Type B pancreatic cell (in vitro differentiated cells): Measurements from ENCODE around the gene FARP1. TPM values are rescaled to one million over a fixed set of nuclear protein-coding genes. Genes with fewer than 3 reads are reported as not detected.

Experiments used
- DNase-seq: peaks from one replicate; pipeline ENCODE4 v3.0.0; 2021; ENCODE audit warnings: mixed read lengths; ENCODE audit not compliant: unreplicated experiment; ENCODE audit errors: extremely low spot score
- H3K27ac Mint-ChIP-seq: 2 replicates; pipeline ENCODE4 v1.8.0; 2021; ENCODE audit warnings: mild to moderate bottlenecking, mixed read lengths
- H3K27me3 Mint-ChIP-seq: 2 replicates; pipeline ENCODE4 v1.8.0; 2021; ENCODE audit warnings: mixed read lengths
- H3K36me3 Mint-ChIP-seq: 2 replicates; pipeline ENCODE4 v1.8.0; 2021; ENCODE audit warnings: mixed read lengths
- H3K4me1 Mint-ChIP-seq: one replicate; pipeline ENCODE4 v1.8.0; 2021; ENCODE audit warnings: mixed read lengths; ENCODE audit not compliant: unreplicated experiment
- H3K4me3 Mint-ChIP-seq: 2 replicates; pipeline ENCODE4 v1.8.0; 2021; ENCODE audit warnings: mild to moderate bottlenecking, mixed read lengths
- H3K9me3 Mint-ChIP-seq: 2 replicates; pipeline ENCODE4 v1.8.0; 2021; ENCODE audit warnings: mixed read lengths
- total RNA-seq: library from RNA; stranded (reverse); gene quantifications from 2 replicates; pipeline ENCODE4 v1.2.1, GENCODE V29; 2021; ENCODE audit warnings: low replicate concordance
- TF ChIP-seq, protein P1 (sequence below): fragments of 200-600 bp; sonication (generic); conservative IDR thresholded peaks from 2 replicates; pipeline ENCODE4 v1.5.0; 2021; ENCODE audit warnings: antibody characterized with exemption, mild to moderate bottlenecking

The FARP1 gene
- total RNA-seq, 1 donor from 2014 or later: 195 TPM

DNA sequence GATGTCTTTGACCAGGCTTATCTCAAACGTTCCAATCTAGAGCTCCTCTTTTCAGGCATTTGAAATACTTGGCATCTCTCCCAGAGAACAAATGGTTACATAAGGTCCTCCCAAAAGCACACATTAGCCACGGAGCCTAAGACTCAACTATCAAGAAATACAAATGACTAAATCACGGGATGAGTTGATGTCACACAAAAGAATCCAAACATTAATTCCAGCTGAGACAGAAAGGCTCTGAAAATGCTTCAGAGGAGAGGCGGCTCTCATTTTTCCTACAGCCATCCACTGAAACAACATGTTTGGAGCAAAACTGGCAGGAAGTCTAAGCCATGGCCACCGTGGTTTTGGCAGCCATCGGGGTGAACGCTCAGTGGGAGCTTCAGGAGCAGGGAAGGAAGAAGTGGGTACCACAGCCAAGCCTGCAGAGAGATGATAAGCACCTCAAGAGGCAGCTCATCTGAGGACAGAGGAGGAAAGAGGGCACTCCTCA is 311.5 kb downstream of the FARP1 start:
- H3K4me3 Mint-ChIP-seq: no peak overlapping the region
- H3K4me1 Mint-ChIP-seq: peaks cover 45% of the 10 kb centered on the region
- H3K9me3 Mint-ChIP-seq: no peaks in the 10 kb centered on the region
- DNase-seq: no peak
- H3K36me3 Mint-ChIP-seq: peaks cover 36% of the 10 kb centered on the region
- TF ChIP-seq, protein P1, sequence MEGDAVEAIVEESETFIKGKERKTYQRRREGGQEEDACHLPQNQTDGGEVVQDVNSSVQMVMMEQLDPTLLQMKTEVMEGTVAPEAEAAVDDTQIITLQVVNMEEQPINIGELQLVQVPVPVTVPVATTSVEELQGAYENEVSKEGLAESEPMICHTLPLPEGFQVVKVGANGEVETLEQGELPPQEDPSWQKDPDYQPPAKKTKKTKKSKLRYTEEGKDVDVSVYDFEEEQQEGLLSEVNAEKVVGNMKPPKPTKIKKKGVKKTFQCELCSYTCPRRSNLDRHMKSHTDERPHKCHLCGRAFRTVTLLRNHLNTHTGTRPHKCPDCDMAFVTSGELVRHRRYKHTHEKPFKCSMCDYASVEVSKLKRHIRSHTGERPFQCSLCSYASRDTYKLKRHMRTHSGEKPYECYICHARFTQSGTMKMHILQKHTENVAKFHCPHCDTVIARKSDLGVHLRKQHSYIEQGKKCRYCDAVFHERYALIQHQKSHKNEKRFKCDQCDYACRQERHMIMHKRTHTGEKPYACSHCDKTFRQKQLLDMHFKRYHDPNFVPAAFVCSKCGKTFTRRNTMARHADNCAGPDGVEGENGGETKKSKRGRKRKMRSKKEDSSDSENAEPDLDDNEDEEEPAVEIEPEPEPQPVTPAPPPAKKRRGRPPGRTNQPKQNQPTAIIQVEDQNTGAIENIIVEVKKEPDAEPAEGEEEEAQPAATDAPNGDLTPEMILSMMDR: no peak
- peak overlapping the region; percentile 27 for H3K27ac Mint-ChIP-seq
- no peaks in the 10 kb centered on the region for H3K27me3 Mint-ChIP-seq

GRCh38 chr13:98456413-98456845 is 313.5 kb downstream of the FARP1 start:
- peaks cover 30% of the 10 kb centered on the region for H3K4me1 Mint-ChIP-seq
- peak overlapping the region; percentile 34 for H3K27ac Mint-ChIP-seq
- no peak for DNase-seq
- H3K4me3 Mint-ChIP-seq: no peak overlapping the region
- no peaks in the 10 kb centered on the region for H3K9me3 Mint-ChIP-seq
- peaks cover 35% of the 10 kb centered on the region for H3K36me3 Mint-ChIP-seq
- no peaks in the 10 kb centered on the region for H3K27me3 Mint-ChIP-seq
- TF ChIP-seq, protein P1: no peak

DNA sequence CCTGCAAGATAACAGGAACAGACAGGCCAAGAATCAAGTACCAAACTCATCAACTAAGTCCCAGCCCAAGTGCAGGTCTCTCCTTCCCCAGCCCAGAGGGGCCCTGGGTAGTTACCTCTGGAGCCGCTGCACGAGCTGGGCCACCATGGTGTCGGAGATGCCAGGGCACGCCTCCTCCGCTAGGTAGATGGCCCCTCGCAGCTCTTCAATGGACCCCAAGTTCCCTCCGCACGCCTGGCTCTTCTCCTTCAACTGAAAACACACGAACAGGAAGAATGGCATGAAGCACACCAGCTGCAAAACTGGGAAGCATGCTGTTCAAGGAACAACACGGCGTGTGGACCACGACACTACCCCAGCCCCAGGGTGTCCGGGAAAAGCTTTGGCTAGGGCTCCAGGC is 314.2 kb downstream of the FARP1 start:
- no peaks in the 10 kb centered on the region for H3K9me3 Mint-ChIP-seq
- DNase-seq: no peak
- peaks cover 24% of the 10 kb centered on the region for H3K4me1 Mint-ChIP-seq
- peak overlapping the region; percentile 34 for H3K27ac Mint-ChIP-seq
- peaks cover 30% of the 10 kb centered on the region for H3K36me3 Mint-ChIP-seq
- no peaks in the 10 kb centered on the region for H3K27me3 Mint-ChIP-seq
- TF ChIP-seq, protein P1: no peak
- H3K4me3 Mint-ChIP-seq: no peak overlapping the region

- peak overlapping the region; percentile 56 for H3K27ac Mint-ChIP-seq
- H3K4me1 Mint-ChIP-seq: peaks cover 31% of the 10 kb centered on the region
- TF ChIP-seq, protein P1: no peak
- no peak for DNase-seq
- H3K27me3 Mint-ChIP-seq: no peaks in the 10 kb centered on the region
- peaks cover 39% of the 10 kb centered on the region for H3K36me3 Mint-ChIP-seq
- H3K9me3 Mint-ChIP-seq: no peaks in the 10 kb centered on the region
- H3K4me3 Mint-ChIP-seq: no peak overlapping the region
Measured at GRCh38 chr13:98458431-98458830, 315.5 kb downstream of the FARP1 start.

GRCh38 chr13:98459171-98459681 is 316.3 kb downstream of the FARP1 start:
- Mint-ChIP-seq H3K9me3 (no peaks in the 10 kb centered on the region), H3K36me3 (peaks cover 38% of the 10 kb centered on the region), H3K4me3 (no peak overlapping the region), H3K27ac (peak overlapping the region; percentile 55), H3K4me1 (peaks cover 29% of the 10 kb centered on the region), H3K27me3 (no peaks in the 10 kb centered on the region)
- DNase-seq: no peak
- TF ChIP-seq, protein P1: no peak
